Urothelium cell line (cell line): ENCODE measurements around the gene GHRH.

Experiments used
- DNase-seq: peaks from one replicate; pipeline ENCODE4 v3.0.0; 2011; ENCODE audit warnings: low spot score, mixed read lengths
- FAIRE-seq: peaks from 2 replicates; lab custom pipeline; 2011; peaks lifted over from hg19 to GRCh38; lab: Jason Lieb, UNC

The GHRH gene

GRCh38 chr20:37261714-37262113, at the start of gene GHRH:
Gene GHRH (minus strand): TSS chr20:37261814. CDS start chr20:37256889, 4,925 bp downstream.
- FAIRE-seq (no peak), DNase-seq (no peak)

- DNase-seq (no peak), FAIRE-seq (no peak)
These were observed 49.3 kb upstream of the GHRH start for GRCh38 chr20:37310951-37311350.

GRCh38 chr20:37309936-37310590, 48.4 kb upstream of the GHRH start:
- FAIRE-seq (no peak), DNase-seq (no peak)

GRCh38 chr20:37309290-37309689, 47.7 kb upstream of the GHRH start:
- no peak for FAIRE-seq
- no peak for DNase-seq

GRCh38 chr20:37308086-37309050, 46.8 kb upstream of the GHRH start:
- DNase-seq: no peak
- no peak for FAIRE-seq

- FAIRE-seq (no peak), DNase-seq (no peak)
These were observed 44.2 kb upstream of the GHRH start for GRCh38 chr20:37305839-37306238.

- DNase-seq: no peak
- FAIRE-seq: no peak
These were observed 43.5 kb upstream of the GHRH start for GRCh38 chr20:37305079-37305478.

GRCh38 chr20:37303637-37304036, 42.0 kb upstream of the GHRH start:
- no peak for FAIRE-seq
- no peak for DNase-seq

- no peak for FAIRE-seq
These were observed 41.4 kb upstream of the GHRH start for GRCh38 chr20:37302981-37303380.

GRCh38 chr20:37301558-37301957, 39.9 kb upstream of the GHRH start:
- FAIRE-seq: no peak
- no peak for DNase-seq

More at GRCh38 chr20:37302981-37303380, 41.4 kb upstream of the GHRH start:
- no peak for DNase-seq

- FAIRE-seq: no peak
- no peak for DNase-seq
These were observed 39.5 kb upstream of the GHRH start for GRCh38 chr20:37301120-37301519.

GRCh38 chr20:37299718-37300528, 38.3 kb upstream of the GHRH start:
- FAIRE-seq (no peak), DNase-seq (no peak)

GRCh38 chr20:37298190-37298939, 36.8 kb upstream of the GHRH start:
- DNase-seq: no peak
- no peak for FAIRE-seq

GRCh38 chr20:37297066-37297736, 35.6 kb upstream of the GHRH start:
- FAIRE-seq: no peak

GRCh38 chr20:37296371-37296770, 34.8 kb upstream of the GHRH start:
- no peak for DNase-seq
- FAIRE-seq: no peak

More at GRCh38 chr20:37297066-37297736, 35.6 kb upstream of the GHRH start:
- no peak for DNase-seq

- FAIRE-seq: no peak
- DNase-seq: peak; percentile 62
These were observed 34.0 kb upstream of the GHRH start for GRCh38 chr20:37295595-37295994.

- FAIRE-seq (no peak), DNase-seq (peak; percentile 96)
These were observed 33.4 kb upstream of the GHRH start for GRCh38 chr20:37295001-37295400.

GRCh38 chr20:37294262-37294981, 32.8 kb upstream of the GHRH start:
- DNase-seq (no peak), FAIRE-seq (no peak)

- FAIRE-seq: no peak
These were observed 31.8 kb upstream of the GHRH start for GRCh38 chr20:37293301-37293943.

More at GRCh38 chr20:37293301-37293943, 31.8 kb upstream of the GHRH start:
- DNase-seq: no peak
